IMR-90 (cell line): ENCODE measurements around the gene STMN3. TPM values are rescaled to one million over a fixed set of nuclear protein-coding genes. Genes with fewer than 3 reads are reported as not detected.

Experiments
- ATAC-seq: fragments of 200-7000 bp; cut with Tn5 transposase; 2 replicates; pipeline ENCODE4 v1.9.1; 2020; ENCODE audit warnings: low read depth, mild to moderate bottlenecking, moderate library complexity
- BruUV-seq: library from RNA; stranded (reverse); fragments of 400-500 nt; replicated peaks from 2 replicates; lab custom pipeline; 2021; lab: Mats Ljungman, UMichigan
- CTCF ChIA-PET: fragments of 300-600 bp; formaldehyde crosslinking; extraction: SDS; loops from one replicate; lab custom pipeline; 2021; ENCODE audit warnings: antibody characterized with exemption; lab: Yijun Ruan, JAX
- POLR2A ChIA-PET: fragments of 300-600 bp; sonication (Branson Sonifier 250); formaldehyde crosslinking; loops from one replicate; lab custom pipeline; 2022; ENCODE audit warnings: antibody characterized with exemption; ENCODE audit not compliant: unreplicated experiment; lab: Charles Lee
- DNase-seq: peaks from one replicate; pipeline ENCODE4 v3.0.0; 2013
- H2AFZ ChIP-seq: replicated peaks from 2 replicates; pipeline ENCODE3; 2013; ENCODE audit warnings: low read length, mild to moderate bottlenecking; ENCODE audit not compliant: poor library complexity
- H2AK5ac ChIP-seq: 2 replicates; pipeline ENCODE4 v1.6.1; 2013; ENCODE audit warnings: low read depth, low read length, inconsistent platforms
- H2AK9ac ChIP-seq: replicated peaks from 2 replicates; pipeline ENCODE3; 2013; ENCODE audit warnings: mild to moderate bottlenecking, low read depth, low read length, moderate library complexity; ENCODE audit not compliant: poor library complexity
- H2BK120ac ChIP-seq: 2 replicates; pipeline ENCODE4 v1.6.1; 2013; ENCODE audit warnings: low read depth, low read length, inconsistent platforms
- H2BK15ac ChIP-seq: 3 replicates; pipeline ENCODE4 v1.6.1; 2013; ENCODE audit warnings: low read depth, low read length, inconsistent platforms
- H2BK20ac ChIP-seq: 2 replicates; pipeline ENCODE4 v1.6.1; 2013; ENCODE audit warnings: low read depth, mild to moderate bottlenecking, inconsistent platforms, low read length, moderate library complexity
- H2BK5ac ChIP-seq: 2 replicates; pipeline ENCODE4 v1.6.1; 2013; ENCODE audit warnings: mild to moderate bottlenecking, low read depth, low read length, inconsistent platforms; ENCODE audit not compliant: poor library complexity, severe bottlenecking
- H3K14ac ChIP-seq: replicated peaks from 2 replicates; pipeline ENCODE4 v1.6.1; 2013; ENCODE audit warnings: low read depth, low read length, inconsistent platforms
- H3K18ac ChIP-seq: 2 replicates; pipeline ENCODE4 v1.6.1; 2013; ENCODE audit warnings: low read depth, low read length, control low read depth
- H3K23ac ChIP-seq: 2 replicates; pipeline ENCODE4 v1.6.1; 2013; ENCODE audit warnings: low read depth, low read length, inconsistent platforms
- H3K27ac ChIP-seq: 2 replicates; pipeline ENCODE4 v1.5.1; 2013; ENCODE audit warnings: mild to moderate bottlenecking, control low read depth, low read length; ENCODE audit not compliant: insufficient read depth
- H3K27me3 ChIP-seq: 2 replicates; pipeline ENCODE4 v1.6.1; 2013; ENCODE audit warnings: low read length; ENCODE audit not compliant: control insufficient read depth, insufficient read depth
- H3K36me3 ChIP-seq: 2 replicates; pipeline ENCODE4 v1.6.1; 2013; ENCODE audit warnings: low read length, mixed read lengths; ENCODE audit not compliant: control insufficient read depth, insufficient read depth
- H3K4ac ChIP-seq: 2 replicates; pipeline ENCODE4 v1.6.1; 2013; ENCODE audit warnings: low read depth, low read length, inconsistent platforms
- H3K4me1 ChIP-seq: 2 replicates; pipeline ENCODE4 v1.6.1; 2013; ENCODE audit warnings: low read length, mixed read lengths; ENCODE audit not compliant: control insufficient read depth, insufficient read depth
- H3K4me2 ChIP-seq: 2 replicates; pipeline ENCODE4 v1.6.1; 2013; ENCODE audit warnings: low read depth, mild to moderate bottlenecking, control low read depth, low read length, moderate library complexity
- H3K4me3 ChIP-seq: 2 replicates; pipeline ENCODE4 v1.5.1; 2013; ENCODE audit warnings: low read depth, mild to moderate bottlenecking, control low read depth, low read length, moderate library complexity; ENCODE audit not compliant: insufficient read depth
- H3K56ac ChIP-seq: 2 replicates; pipeline ENCODE4 v1.6.1; 2013; ENCODE audit warnings: low read length, inconsistent platforms; ENCODE audit not compliant: insufficient read depth; ENCODE audit errors: extremely low read depth
- H3K79me1 ChIP-seq, 2 experiments: 2 replicates each; pipeline ENCODE4 v1.6.1; 2013; ENCODE audit warnings: low read length in 2 of 2, inconsistent platforms in 1 of 2, low read depth in 1 of 2
- H3K9ac ChIP-seq: 2 replicates; pipeline ENCODE4 v1.6.1; 2013; ENCODE audit warnings: low read depth, low read length, control low read depth
- H3K9me1 ChIP-seq: 2 replicates; pipeline ENCODE4 v1.6.1; 2013; ENCODE audit warnings: low read length, inconsistent platforms; ENCODE audit not compliant: insufficient read depth
- H3K9me3 ChIP-seq: 2 replicates; pipeline ENCODE4 v1.6.1; 2013; ENCODE audit warnings: low read length; ENCODE audit not compliant: control insufficient read depth, insufficient read depth
- H4K20me1 ChIP-seq: 2 replicates; pipeline ENCODE4 v1.6.1; 2013; ENCODE audit warnings: low read length, inconsistent platforms; ENCODE audit not compliant: insufficient read depth
- H4K5ac ChIP-seq: 2 replicates; pipeline ENCODE4 v1.6.1; 2013; ENCODE audit warnings: mild to moderate bottlenecking, low read depth, low read length, control low read depth
- H4K8ac ChIP-seq, 2 experiments: 2 replicates each; pipeline ENCODE4 v1.6.1; 2013; ENCODE audit warnings: low read depth in 2 of 2, low read length in 2 of 2, control low read depth in 1 of 2, inconsistent platforms in 1 of 2
- H4K91ac ChIP-seq: 2 replicates; pipeline ENCODE4 v1.6.1; 2013; ENCODE audit warnings: low read depth, low read length, inconsistent platforms; ENCODE audit not compliant: insufficient read depth
- BHLHE40 ChIP-seq: fragments of 150-350 bp; IDR thresholded peaks from 2 replicates; pipeline ENCODE4 v1.6.1; 2016; ENCODE audit warnings: mild to moderate bottlenecking, low read depth, low read length
- CEBPB ChIP-seq: IDR thresholded peaks from 2 replicates; pipeline ENCODE4 v1.6.1; 2012; ENCODE audit warnings: low read depth, low read length, improper control_type of control experiment
- CHD1 ChIP-seq: IDR thresholded peaks from 2 replicates; pipeline ENCODE4 v1.6.1; 2012; ENCODE audit warnings: low read depth, low read length, improper control_type of control experiment
- FOS ChIP-seq: fragments of 150-350 bp; IDR thresholded peaks from 2 replicates; pipeline ENCODE4 v1.6.1; 2016; ENCODE audit warnings: low read depth, low read length
- MAFK ChIP-seq: IDR thresholded peaks from 2 replicates; pipeline ENCODE4 v1.6.1; 2012; ENCODE audit warnings: low read depth, low read length, improper control_type of control experiment
- MAZ ChIP-seq: IDR thresholded peaks from 2 replicates; pipeline ENCODE4 v1.6.1; 2012; ENCODE audit warnings: low read depth, mild to moderate bottlenecking, low read length, improper control_type of control experiment, moderate library complexity, borderline replicate concordance
- MXI1 ChIP-seq: IDR thresholded peaks from 2 replicates; pipeline ENCODE4 v1.6.1; 2012; ENCODE audit warnings: low read depth, mild to moderate bottlenecking, low read length, moderate library complexity, borderline replicate concordance
- NFE2L2 ChIP-seq: fragments of 150-350 bp; IDR thresholded peaks from 2 replicates; pipeline ENCODE4 v1.6.1; 2016; ENCODE audit warnings: low read depth, mild to moderate bottlenecking, low read length
- POLR2A ChIP-seq: IDR thresholded peaks from 2 replicates; pipeline ENCODE4 v1.6.1; 2012; ENCODE audit warnings: mild to moderate bottlenecking, low read depth, low read length
- RAD21 ChIP-seq: IDR thresholded peaks from 2 replicates; pipeline ENCODE4 v1.6.1; 2012; ENCODE audit warnings: low read length, improper control_type of control experiment
- RCOR1 ChIP-seq: IDR thresholded peaks from 2 replicates; pipeline ENCODE4 v1.6.1; 2012; ENCODE audit warnings: mild to moderate bottlenecking, low read length, improper control_type of control experiment; ENCODE audit not compliant: insufficient replicate concordance
- RFX5 ChIP-seq: IDR thresholded peaks from 2 replicates; pipeline ENCODE4 v1.8.0; 2012; ENCODE audit warnings: low read depth, mild to moderate bottlenecking, low read length, moderate library complexity
- SMC3 ChIP-seq: fragments of 150-350 bp; IDR thresholded peaks from 2 replicates; pipeline ENCODE4 v1.6.1; 2016; ENCODE audit warnings: low read depth, mild to moderate bottlenecking, antibody characterized with exemption, low read length, moderate library complexity
- WGBS, 2 experiments: methylation state at CpG; one replicate each; pipeline versions ENCODE4 v1.1.5 to v1.1.7; 2013; ENCODE audit warnings: missing lambda C conversion rate in 2 of 2; ENCODE audit not compliant: insufficient read length in 1 of 2; ENCODE audit errors: extremely low coverage in 2 of 2; 5-methylcytosine and 5-hydroxymethylcytosine counted together
- dilution Hi-C: fragments of 300-500 bp; cut with HindIII; formaldehyde crosslinking; loops from one replicate; pipeline ENCODE4 v1.14.3; 2018; ENCODE audit warnings: low sequenced_read_pairs; ENCODE audit not compliant: unreplicated experiment
- in situ Hi-C: fragments of 300-500 bp; cut with MboI; formaldehyde crosslinking; loops from 3 replicates; pipeline ENCODE4 v1.14.3; 2019; ENCODE audit warnings: low sequenced_read_pairs, inconsistent platforms, mixed read lengths
- intact Hi-C: fragments of 100-400 bp; cut with micrococcal nuclease; formaldehyde crosslinking; loops from 2 replicates; pipeline ENCODE4 v1.10.0; 2022
- polyA plus RNA-seq, 3 experiments: library from polyadenylated mRNA; depleted of rRNA; stranded (reverse); fragments of >200 nt; gene quantifications; 2 replicates each; pipeline ENCODE4 v1.2.3, GENCODE V29; 2012; ENCODE audit warnings: low replicate concordance in 1 of 3
- total RNA-seq: library from RNA; depleted of rRNA; stranded (reverse); fragments of >200 nt; gene quantifications from 2 replicates; pipeline ENCODE4 v1.2.3, GENCODE V29; 2012
- TF ChIP-seq, protein P1 (sequence below): conservative IDR thresholded peaks from 2 replicates; pipeline ENCODE4 v1.5.1; 2012; ENCODE audit warnings: mild to moderate bottlenecking, low read depth, low read length, improper control_type of control experiment
- TF ChIP-seq, protein P2 (sequence below): fragments of 150-350 bp; IDR thresholded peaks from 2 replicates; pipeline ENCODE4 v1.6.1; 2016; ENCODE audit warnings: low read depth, mild to moderate bottlenecking, low read length, moderate library complexity, borderline replicate concordance
- TF ChIP-seq, protein P3 (sequence below): fragments of 150-350 bp; IDR thresholded peaks from 2 replicates; pipeline ENCODE4 v1.6.1; 2017; ENCODE audit warnings: mild to moderate bottlenecking, antibody characterized with exemption, low read length, low read depth

The STMN3 gene
- total and polyA plus RNA-seq, 2 of the 4 experiments (the other 2 are of a cell fraction), result 20.3 to 62.3 TPM

DNA sequence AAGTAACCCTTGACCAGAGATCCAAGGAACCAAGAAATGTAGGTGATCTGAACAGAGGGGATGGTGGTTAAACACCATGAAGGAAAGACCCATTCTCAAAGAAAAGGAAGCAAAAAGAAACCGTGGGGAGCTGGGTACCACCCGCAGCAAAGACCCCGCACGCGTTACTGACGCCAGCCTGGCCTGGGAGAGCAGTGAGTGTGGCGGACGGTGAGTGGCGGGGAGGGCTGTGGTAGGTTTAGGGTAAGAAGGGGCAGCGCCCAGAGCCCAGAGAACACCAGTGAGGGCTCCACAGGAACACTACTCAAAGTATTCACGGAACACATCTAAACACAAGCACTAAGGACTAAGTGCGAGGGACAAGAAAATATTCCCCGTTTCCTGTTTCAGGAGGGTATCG, 30.5 kb downstream of the STMN3 start:
- H3K36me3 ChIP-seq, result peaks cover 14% of the 10 kb centered on the region
- ChIA-PET POLR2A (no interaction called here), CTCF (no interaction called here)
- WGBS, 2 experiments, result 60% methylated on average over 1 of the region's 14 CpGs; no CpG with 5 or more reads in 1 of the 2 experiments
- H3K4me1 ChIP-seq, result peaks cover 2% of the 10 kb centered on the region; the same call in 1 of the 2 replicates
- no peak overlapping the region for H3K9ac ChIP-seq
- H3K23ac ChIP-seq, result no peak overlapping the region
- TF ChIP-seq RAD21, result no peak
- TF ChIP-seq POLR2A, result no peak
- TF ChIP-seq NFE2L2, result no peak
- TF ChIP-seq MAZ, result no peak
- TF ChIP-seq CEBPB, result no peak
- no peak for TF ChIP-seq SMC3
- no peak for TF ChIP-seq RCOR1
- TF ChIP-seq, protein P1, sequence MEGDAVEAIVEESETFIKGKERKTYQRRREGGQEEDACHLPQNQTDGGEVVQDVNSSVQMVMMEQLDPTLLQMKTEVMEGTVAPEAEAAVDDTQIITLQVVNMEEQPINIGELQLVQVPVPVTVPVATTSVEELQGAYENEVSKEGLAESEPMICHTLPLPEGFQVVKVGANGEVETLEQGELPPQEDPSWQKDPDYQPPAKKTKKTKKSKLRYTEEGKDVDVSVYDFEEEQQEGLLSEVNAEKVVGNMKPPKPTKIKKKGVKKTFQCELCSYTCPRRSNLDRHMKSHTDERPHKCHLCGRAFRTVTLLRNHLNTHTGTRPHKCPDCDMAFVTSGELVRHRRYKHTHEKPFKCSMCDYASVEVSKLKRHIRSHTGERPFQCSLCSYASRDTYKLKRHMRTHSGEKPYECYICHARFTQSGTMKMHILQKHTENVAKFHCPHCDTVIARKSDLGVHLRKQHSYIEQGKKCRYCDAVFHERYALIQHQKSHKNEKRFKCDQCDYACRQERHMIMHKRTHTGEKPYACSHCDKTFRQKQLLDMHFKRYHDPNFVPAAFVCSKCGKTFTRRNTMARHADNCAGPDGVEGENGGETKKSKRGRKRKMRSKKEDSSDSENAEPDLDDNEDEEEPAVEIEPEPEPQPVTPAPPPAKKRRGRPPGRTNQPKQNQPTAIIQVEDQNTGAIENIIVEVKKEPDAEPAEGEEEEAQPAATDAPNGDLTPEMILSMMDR, result no peak
- TF ChIP-seq MXI1, result no peak
- no peak for TF ChIP-seq MAFK
- TF ChIP-seq FOS, result no peak
- TF ChIP-seq BHLHE40, result no peak
- TF ChIP-seq, protein P2, sequence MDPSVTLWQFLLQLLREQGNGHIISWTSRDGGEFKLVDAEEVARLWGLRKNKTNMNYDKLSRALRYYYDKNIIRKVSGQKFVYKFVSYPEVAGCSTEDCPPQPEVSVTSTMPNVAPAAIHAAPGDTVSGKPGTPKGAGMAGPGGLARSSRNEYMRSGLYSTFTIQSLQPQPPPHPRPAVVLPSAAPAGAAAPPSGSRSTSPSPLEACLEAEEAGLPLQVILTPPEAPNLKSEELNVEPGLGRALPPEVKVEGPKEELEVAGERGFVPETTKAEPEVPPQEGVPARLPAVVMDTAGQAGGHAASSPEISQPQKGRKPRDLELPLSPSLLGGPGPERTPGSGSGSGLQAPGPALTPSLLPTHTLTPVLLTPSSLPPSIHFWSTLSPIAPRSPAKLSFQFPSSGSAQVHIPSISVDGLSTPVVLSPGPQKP, result no peak
- TF ChIP-seq RFX5, result no peak
- TF ChIP-seq, protein P3, sequence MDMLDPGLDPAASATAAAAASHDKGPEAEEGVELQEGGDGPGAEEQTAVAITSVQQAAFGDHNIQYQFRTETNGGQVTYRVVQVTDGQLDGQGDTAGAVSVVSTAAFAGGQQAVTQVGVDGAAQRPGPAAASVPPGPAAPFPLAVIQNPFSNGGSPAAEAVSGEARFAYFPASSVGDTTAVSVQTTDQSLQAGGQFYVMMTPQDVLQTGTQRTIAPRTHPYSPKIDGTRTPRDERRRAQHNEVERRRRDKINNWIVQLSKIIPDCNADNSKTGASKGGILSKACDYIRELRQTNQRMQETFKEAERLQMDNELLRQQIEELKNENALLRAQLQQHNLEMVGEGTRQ, result no peak
- no peak for TF ChIP-seq CHD1
- no peak overlapping the region for H3K56ac ChIP-seq
- in situ Hi-C loops, result no loop called here
- no peak overlapping the region for H2BK5ac ChIP-seq
- H3K4ac ChIP-seq, result no peak overlapping the region
- no peak overlapping the region for H2BK20ac ChIP-seq
- DNase-seq, result no peak
- H2AK5ac ChIP-seq, result no peak overlapping the region
- intact Hi-C loops, result no loop called here
- no TSS peak for BruUV-seq
- H3K4me3 ChIP-seq, result no peak overlapping the region
- H3K79me1 ChIP-seq, result peaks cover 29 to 78% of the 10 kb centered on the region in 2 experiments
- no peak overlapping the region for H2BK15ac ChIP-seq
- H4K91ac ChIP-seq, result no peak overlapping the region
- H3K9me3 ChIP-seq, result no peaks in the 10 kb centered on the region
- peaks cover 22% of the 10 kb centered on the region for H4K20me1 ChIP-seq
- H3K9me1 ChIP-seq, result peaks cover 8% of the 10 kb centered on the region; the same call in 1 of the 2 replicates
- ATAC-seq, result no peak
- dilution Hi-C loops, result no loop called here
- no peak overlapping the region for H2BK120ac ChIP-seq
- peak overlapping the region; percentile 15 for H2AK9ac ChIP-seq
- H4K5ac ChIP-seq, result no peak overlapping the region
- H3K27ac ChIP-seq, result no peak overlapping the region
- H3K4me2 ChIP-seq, result no peak overlapping the region
- H2AFZ ChIP-seq, result no peak overlapping the region
- H3K18ac ChIP-seq, result no peak overlapping the region
- H3K27me3 ChIP-seq, result no peaks in the 10 kb centered on the region
- H3K14ac ChIP-seq, result no peak overlapping the region
- H4K8ac ChIP-seq, result no peak overlapping the region
